Skin of body (tissue), 3 donors: ENCODE results near the gene LCTL. TPM values are rescaled to one million over a fixed set of nuclear protein-coding genes. Genes with fewer than 3 reads are reported as not detected.
"Not testable (repeated sequence)": the region's sequence is repeated elsewhere in the genome, so short reads cannot be mapped to it uniquely, and the experiment has no call there.

Experiments used
- DNase-seq: peaks from one replicate; lab custom pipeline; 2025; lab: John Stamatoyannopoulos, UW
- small RNA-seq: library from RNA; depleted of rRNA; stranded (forward); fragments of <200 nt; gene quantifications from one replicate; pipeline ENCODE3, GENCODE V24; 2014; ENCODE audit warnings: low replicate concordance
- total RNA-seq: library from RNA; depleted of rRNA; stranded (reverse); fragments of >200 nt; gene quantifications from one replicate; pipeline ENCODE4 v1.2.3, GENCODE V29; 2014

LCTL gene
- total RNA-seq, 1 donor from 2014 or later: not detected

DNA sequence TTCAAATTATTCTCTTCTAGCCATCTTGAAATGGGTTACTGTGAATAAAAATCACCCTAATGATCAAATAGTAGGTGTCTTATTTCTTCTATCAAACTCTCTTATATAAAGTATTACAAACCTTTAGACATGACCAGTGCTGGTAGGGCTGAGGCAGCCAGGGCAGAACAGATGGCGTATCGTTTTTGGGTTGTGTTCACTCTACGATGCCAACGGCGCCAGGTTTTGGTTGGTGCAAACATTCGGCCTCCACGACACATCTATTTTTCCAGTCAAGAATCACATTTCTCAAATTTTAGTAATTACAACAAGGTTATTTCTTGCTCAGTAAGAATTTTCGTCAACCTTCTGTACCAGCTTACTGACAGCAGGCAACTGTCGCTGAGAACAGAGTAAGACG, 63.3 kb downstream of the LCTL start:
- no peak for DNase-seq

DNA sequence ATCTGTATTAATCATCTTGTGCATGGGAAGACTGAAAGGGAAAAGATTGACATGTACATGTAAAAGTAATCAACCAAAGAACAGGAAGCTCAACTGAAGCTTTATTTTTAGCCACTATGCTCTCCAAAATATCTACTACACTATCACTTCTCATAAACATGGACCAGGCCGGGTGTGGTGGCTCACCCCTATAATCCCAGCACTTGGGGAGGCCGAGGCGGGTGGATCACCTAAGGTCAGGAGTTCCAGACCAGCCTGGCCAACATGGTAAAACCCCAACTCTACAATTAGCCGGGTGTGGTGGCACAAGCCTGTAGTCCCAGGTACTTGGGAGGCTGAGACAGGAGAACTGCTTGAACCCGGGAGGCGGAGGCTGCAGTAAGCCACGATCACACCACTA, 65.5 kb downstream of the LCTL start:
- not testable (repeated sequence) for DNase-seq

DNA sequence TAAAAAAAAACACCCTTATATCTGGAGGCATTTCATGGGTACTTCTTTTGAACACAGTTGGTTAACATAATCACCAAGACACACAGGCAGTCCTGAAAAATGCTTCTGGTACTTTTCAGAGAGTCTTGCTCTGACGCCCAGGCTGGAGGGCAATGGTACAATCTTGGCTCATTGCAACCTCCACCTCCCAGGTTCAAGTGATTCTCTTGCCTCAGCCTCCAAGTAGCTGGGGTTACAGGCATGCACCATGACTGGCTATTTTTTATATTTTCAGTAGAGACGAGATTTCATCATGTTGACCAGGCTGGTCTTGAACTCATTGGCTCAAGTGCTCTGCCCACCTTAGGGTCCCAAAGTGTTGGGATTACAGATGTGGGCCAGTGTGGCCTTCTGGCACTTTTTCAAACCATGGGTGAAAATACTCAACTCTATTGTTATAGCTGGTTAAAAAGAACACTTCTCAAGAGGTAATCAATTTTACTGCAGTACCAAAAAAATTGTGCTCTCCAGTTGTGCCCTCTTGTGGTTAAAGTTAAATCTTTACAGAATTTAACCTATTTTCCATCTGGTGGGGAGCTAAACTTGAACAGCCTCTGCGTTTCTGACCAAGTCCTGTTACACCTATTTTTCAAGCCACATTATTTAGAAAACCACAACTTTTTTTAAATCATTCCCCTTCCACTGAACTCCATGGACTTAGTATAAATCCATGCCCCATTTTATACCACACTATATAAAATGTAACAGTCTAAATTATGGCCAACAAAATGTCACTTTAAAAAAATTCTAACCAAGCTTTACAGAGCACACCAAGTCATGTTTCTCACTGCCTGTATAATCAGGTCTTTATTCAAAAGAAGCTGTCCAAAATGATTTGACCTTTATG, 67.1 kb downstream of the LCTL start:
- DNase-seq: peak; percentile 27

Small RNAs within 50 kb of the gene (small RNA-seq; reads per million reads assigned to genes)
- gene RF01159 (not detected), gene SNORD16 (not detected), gene SNORD18A (not detected), gene SNORD18B (not detected), gene SNORD18C (not detected)

Other genes with a start within 250 kb of the LCTL start
- gene TIPIN, start 209.3 kb downstream of the LCTL start, total RNA-seq: 9.8 TPM
- 23.8 TPM for gene MAP2K1, start 179.1 kb downstream of the LCTL start, total RNA-seq
- 10.8 TPM for gene SNAPC5, start 68.2 kb downstream of the LCTL start, total RNA-seq
- 1,302 TPM for gene RPL4, start 61.1 kb downstream of the LCTL start, total RNA-seq
- gene ZWILCH, start 60.7 kb downstream of the LCTL start, total RNA-seq: 9.5 TPM
- 16.2 TPM for gene SMAD6, start 136.2 kb upstream of the LCTL start, total RNA-seq